ENCODE measurements around the gene SLCO1A2. TPM values are rescaled to one million over a fixed set of nuclear protein-coding genes. Genes with fewer than 3 reads are reported as not detected.
"Not testable (repeated sequence)": the region's sequence is repeated elsewhere in the genome, so short reads cannot be mapped to it uniquely, and the experiment has no call there.

SLCO1A2 gene
- total RNA-seq: under 0.01 TPM

- no peak for DNase-seq (ENCODE audit: low read depth in 2 of 3, low spot score in 2 of 3)
These were observed at the start of gene SLCO1A2 for GRCh38 chr12:21334771-21335325. SLCO1A2 (minus strand) TSS chr12:21334917; CDS start chr12:21334647, 270 bp downstream.

DNA sequence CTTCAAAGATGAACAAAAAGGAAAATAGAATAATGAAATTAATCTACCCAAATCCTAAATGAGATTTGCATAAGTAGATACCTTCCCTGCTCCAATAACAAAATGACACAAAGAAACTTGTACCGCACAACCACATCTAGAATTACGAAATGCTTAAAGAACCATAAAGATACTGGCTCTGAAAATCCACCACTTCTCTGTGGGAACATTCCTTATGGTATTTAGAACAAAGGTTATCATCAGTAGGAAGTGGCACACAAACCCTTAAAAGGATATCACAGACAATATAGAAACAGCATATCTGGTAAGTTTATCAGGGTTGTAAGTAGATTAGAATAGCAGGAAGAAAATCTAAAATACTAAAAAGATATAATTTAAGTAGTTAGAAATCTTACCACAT, 49.5 kb upstream of the SLCO1A2 start:
- no peak for DNase-seq (ENCODE audit: low read depth in 2 of 3, low spot score in 2 of 3)

GRCh38 chr12:21381320-21381719, 46.6 kb upstream of the SLCO1A2 start:
- not testable (repeated sequence) for DNase-seq (ENCODE audit: low read depth in 2 of 3, low spot score in 2 of 3)

DNA sequence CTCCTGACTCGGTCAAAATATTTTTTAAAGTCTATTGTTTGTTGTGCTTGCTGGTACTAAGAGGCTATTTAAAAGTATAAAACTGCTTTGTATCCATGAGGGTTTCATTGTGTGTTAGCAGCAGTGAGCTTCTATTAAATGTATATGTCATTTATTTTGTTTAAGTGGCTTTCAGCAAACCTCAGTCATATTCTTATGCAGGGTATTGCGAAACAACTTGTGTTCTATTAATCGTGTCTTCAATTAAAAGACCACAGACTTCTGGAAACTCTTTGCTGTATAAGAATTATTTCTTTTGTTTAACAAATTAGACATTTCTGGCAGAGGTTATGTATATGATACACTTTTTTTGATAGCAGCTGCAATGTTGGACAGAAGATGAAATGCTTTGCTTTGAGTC, 44.5 kb upstream of the SLCO1A2 start:
- DNase-seq (ENCODE audit: low read depth in 2 of 3, low spot score in 2 of 3): no peak

DNA sequence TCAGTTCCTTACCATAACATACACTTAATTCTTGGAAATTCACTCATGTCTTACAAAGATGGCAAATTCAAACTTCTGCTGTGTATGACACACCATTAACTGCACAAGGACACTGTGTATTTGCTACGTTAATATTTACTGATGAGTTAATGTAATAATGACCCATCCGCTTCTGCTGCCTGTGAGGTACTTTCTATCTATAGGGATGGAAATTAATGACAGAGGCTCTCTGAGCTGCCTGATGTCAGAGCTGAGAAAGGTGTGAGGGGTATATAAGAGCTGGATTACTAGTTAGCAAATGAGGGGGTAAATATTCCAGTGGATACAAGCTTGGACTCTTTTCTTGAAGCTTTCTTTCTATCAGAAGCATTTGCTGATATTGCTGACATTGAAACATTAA, 37.9 kb upstream of the SLCO1A2 start, which contains the start of gene IAPP:
Gene IAPP, plus strand, starts transcription at position 301 of the 400 bp plus-strand sequence. CDS start 450 bp downstream, outside the sequence.
- DNase-seq (ENCODE audit: low read depth in 2 of 3, low spot score in 2 of 3): no peak

DNA sequence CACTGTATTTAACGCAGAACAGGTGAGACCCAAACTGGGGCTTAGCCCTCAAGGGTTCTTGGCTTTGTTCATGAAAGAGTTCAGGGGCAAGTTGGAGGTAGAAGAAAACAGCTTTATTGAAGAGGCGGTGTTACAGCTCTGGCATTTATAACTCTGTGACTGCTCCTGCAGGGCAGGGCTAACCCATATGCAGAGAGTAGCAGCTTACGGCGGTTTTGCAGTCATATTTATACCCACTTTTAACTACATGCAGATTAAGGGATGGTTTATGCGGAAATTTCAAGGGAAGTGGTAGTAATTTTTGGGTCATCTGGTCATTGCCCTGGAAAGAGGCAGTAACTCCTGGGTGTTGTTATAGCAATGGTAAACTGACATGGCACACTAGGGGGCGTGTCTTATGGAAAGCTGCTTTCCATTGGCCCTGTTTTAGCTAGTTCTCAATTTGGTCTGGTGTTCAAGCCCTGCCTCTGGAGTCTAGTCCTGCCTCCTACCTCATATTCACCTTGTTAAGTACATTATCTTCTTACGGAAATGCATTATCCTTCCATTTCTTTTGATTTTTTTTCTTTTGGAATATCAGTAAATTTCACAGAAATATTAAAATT, 36.2 kb upstream of the SLCO1A2 start:
- DNase-seq (ENCODE audit: low read depth in 2 of 3, low spot score in 2 of 3): no peak

DNA sequence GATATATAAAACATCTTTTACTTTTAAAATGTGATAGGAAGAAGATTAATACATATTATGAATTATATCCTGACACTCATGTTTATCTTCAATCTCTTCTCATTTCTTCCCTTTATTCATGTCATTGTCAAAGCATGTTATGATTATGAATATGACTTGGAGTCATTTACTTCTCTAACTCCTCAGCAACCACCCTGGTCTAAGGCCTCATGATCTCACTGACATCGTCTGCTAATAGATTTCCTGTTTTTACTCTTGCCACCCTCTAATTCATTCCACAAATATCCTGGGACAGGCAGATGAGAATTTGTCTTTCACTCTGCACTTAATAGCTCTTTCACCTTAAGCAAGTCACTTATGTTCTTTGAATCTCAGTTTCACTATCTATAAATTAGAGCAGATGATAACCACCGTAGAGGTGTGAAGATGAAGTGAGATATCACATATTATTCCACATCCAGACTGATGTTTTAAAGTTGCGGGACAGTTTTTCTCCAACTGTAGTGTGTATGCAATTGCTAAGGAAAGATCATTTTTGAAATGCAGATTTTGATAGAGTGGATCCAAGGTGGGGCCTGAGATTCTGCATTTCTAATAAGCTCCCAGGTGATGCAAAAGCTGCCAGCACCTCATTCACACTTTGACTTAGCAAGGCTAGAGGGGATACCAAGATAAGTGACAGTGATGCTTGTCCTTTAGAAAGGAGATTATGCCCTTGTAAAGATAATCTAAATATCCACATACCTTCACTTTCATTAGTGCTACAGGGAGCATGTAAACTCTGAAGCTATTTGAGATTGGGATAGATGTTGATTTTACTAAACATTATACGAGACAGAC, 34.6 kb upstream of the SLCO1A2 start:
- no peak for DNase-seq (ENCODE audit: low read depth in 2 of 3, low spot score in 2 of 3)

- DNase-seq (ENCODE audit: low read depth in 2 of 3, low spot score in 2 of 3): not testable (repeated sequence)
These were observed 25.9 kb upstream of the SLCO1A2 start for GRCh38 chr12:21360632-21361031.

DNA sequence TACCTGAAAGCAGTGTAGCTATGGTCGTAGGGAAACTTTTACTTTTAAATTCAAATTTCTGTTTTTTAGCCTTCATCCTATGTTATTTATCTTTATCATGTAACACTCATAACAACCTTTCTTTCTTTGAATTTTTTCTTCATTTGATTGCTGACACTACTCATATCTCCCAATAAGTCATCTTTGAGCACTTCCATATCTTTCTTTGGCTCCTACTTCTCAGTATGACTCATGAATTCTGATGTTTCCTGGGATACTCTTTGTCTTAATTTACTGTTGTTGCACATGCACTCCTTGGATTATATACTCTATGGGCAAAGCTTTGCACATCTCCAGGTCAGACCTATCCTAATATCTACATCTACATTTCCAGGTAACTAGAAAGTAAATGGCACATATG, 19.9 kb upstream of the SLCO1A2 start:
- DNase-seq (ENCODE audit: low read depth in 2 of 3, low spot score in 2 of 3): no peak

GRCh38 chr12:21353948-21354347, 19.2 kb upstream of the SLCO1A2 start:
- DNase-seq (ENCODE audit: low read depth in 2 of 3, low spot score in 2 of 3): no peak

DNA sequence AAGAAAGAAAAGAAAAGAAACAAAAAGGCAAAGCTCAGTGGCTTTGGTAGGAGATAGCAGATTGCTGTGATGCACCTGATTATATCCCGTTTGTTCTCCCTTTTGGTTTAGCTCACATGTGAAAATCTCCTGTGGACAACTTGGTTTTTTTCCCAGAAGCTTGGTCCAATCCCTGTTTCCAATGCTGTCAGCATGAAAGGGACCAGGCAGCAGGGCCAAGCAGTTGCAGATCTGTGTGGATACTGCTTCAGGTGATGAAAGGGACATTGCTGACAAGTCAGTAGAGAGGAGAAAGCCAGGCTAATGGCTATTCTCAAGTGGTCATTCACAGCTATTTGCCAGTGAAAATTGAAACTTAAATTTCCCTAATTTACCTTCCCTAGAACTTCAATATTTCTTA, 18.8 kb upstream of the SLCO1A2 start:
- no peak for DNase-seq (ENCODE audit: low read depth in 2 of 3, low spot score in 2 of 3)

GRCh38 chr12:21350975-21351374, 16.3 kb upstream of the SLCO1A2 start:
- no peak for DNase-seq (ENCODE audit: low read depth in 2 of 3, low spot score in 2 of 3)

GRCh38 chr12:21346542-21347205, 12.0 kb upstream of the SLCO1A2 start:
- no peak for DNase-seq (ENCODE audit: low read depth in 2 of 3, low spot score in 2 of 3)

- DNase-seq (ENCODE audit: low read depth in 2 of 3, low spot score in 2 of 3): no peak
These were observed 8.9 kb upstream of the SLCO1A2 start for GRCh38 chr12:21343636-21344035.

DNA sequence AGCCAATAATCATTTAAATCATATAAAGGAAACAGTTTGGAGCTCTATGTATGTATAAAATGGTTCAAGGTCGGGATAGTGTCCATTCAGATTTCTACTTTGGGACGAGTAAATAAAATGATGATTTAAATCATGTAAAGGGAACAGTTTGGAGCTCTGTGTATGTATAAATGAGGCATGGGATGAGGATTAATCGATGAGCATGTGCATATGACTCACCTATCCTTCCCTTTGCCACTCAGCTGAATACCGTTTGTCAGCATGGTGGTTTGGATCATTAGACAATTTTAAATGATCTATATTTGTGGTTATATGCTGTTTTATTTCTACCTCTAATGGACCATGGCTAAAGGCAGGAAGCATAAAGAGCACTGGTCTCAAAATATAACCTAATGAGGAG, 7.1 kb upstream of the SLCO1A2 start:
- no peak for DNase-seq (ENCODE audit: low read depth in 2 of 3, low spot score in 2 of 3)

GRCh38 chr12:21340403-21340802, 5.7 kb upstream of the SLCO1A2 start:
- DNase-seq (ENCODE audit: low read depth in 2 of 3, low spot score in 2 of 3): no peak

DNA sequence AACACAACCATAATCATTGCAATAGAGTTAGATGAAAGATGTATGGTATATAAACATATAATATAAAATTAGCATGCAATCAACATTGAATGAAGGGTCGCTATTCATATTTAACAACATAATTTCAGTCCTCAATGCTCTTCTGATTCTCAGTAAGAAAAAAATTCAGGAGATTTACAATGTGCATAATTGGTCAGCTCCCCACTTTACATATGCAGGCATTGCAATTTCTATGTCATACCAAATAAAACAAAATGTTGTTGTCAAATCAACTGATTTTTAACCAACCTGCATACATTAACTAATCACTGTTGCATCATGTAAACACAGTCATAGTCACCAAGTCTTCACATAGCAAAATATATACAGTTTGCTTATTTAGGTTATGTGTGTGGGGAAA, 5.2 kb upstream of the SLCO1A2 start:
- no peak for DNase-seq (ENCODE audit: low read depth in 2 of 3, low spot score in 2 of 3)

DNA sequence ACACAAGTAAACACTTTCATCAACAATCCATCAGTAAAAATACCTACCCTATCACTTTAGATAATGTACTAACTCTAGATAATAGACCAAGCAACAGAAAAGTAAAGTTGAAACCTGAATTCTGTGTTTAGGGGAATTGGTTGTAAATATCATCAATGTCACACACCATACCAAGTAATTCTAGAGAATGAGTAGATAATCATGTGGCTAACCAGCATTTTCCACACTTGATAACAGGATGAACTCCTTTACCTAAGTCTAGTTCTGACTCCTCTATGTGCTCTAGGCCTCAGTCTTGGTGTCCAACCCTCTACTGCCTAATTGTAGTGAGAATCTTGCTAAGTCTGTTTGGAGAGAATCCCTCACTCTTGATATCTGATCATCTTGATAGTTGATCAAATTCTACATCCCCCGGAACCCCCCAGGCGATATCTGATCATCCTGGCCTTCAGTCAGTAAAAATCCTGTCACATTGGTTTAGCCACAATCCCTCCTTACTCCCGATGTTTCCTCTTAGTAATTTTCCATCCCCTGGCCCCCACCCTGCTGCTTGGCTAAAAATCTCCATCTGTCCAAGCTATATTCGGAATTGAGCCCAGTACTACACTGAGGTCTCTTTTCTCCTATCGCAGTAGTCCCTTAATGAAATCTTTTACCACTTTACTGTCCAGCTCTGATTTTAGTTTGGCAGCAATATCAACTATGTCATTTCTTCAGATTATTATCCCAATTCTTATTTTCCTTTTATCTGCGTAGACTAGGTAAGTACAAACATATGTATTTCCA, 3.4 kb upstream of the SLCO1A2 start:
- no peak for DNase-seq (ENCODE audit: low read depth in 2 of 3, low spot score in 2 of 3)

DNA sequence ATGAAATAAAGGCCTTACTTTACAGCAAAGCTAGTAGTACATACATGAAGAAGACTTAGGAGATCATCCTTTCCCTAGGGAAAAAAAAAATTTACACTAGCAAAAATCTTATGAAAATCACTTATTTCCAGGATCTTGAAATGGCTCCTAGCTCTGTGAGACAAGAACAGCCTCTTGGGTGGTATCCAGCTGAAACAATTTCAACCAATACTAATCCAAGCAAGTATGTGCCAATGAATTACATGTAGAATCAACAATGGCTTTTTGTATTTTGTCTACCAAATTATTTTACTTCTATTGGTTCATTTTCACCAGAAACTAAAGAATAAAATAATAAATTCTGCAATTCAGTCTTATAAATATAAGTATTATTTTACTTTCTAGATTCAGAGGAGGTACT, 2.7 kb upstream of the SLCO1A2 start:
- no peak for DNase-seq (ENCODE audit: low read depth in 2 of 3, low spot score in 2 of 3)

- DNase-seq (ENCODE audit: low read depth in 2 of 3, low spot score in 2 of 3): no peak
These were observed 1.9 kb upstream of the SLCO1A2 start for GRCh38 chr12:21336656-21337055.
